HepG2 (cell line): Measurements from ENCODE around the gene PPP1R13B. TPM values are rescaled to one million over a fixed set of nuclear protein-coding genes. Genes with fewer than 3 reads are reported as not detected.
"Not testable (repeated sequence)": the region's sequence is repeated elsewhere in the genome, so short reads cannot be mapped to it uniquely, and the experiment has no call there.

Experiments
- ATAC-seq: fragments of 200-7000 bp; cut with Tn5 transposase; 3 replicates; pipeline ENCODE4 v1.9.1; 2020; ENCODE audit warnings: mild to moderate bottlenecking, moderate library complexity
- BruUV-seq: library from RNA; stranded (reverse); fragments of 400-500 nt; replicated peaks from 2 replicates; lab custom pipeline; 2021; lab: Mats Ljungman, UMichigan
- CTCF ChIA-PET: fragments of 300-600 bp; formaldehyde crosslinking; extraction: SDS; loops from one replicate; lab custom pipeline; 2021; ENCODE audit warnings: low total read pairs, inconsistent platforms, low intra/inter-chr PET ratio; lab: Yijun Ruan, JAX
- POLR2A ChIA-PET: fragments of 350-600 bp; sonication (Branson Sonifier 250); formaldehyde crosslinking; loops from one replicate; lab custom pipeline; 2020; ENCODE audit warnings: antibody characterized with exemption, inconsistent platforms; lab: Yijun Ruan, JAX
- DNase-seq: peaks from one replicate; pipeline ENCODE4 v3.0.0-alpha.2; 2015; ENCODE audit warnings: low spot score
- FAIRE-seq: peaks from 3 replicates; lab custom pipeline; 2011; peaks lifted over from hg19 to GRCh38; lab: Jason Lieb, UNC
- H2AFZ ChIP-seq: one replicate; pipeline ENCODE4 v1.6.1; 2011; ENCODE audit warnings: low read length, inconsistent platforms
- H3K27ac ChIP-seq: fragments of 300-600 bp; 3 replicates; pipeline ENCODE4 v1.8.0; 2011; ENCODE audit warnings: mixed run types, mild to moderate bottlenecking, mixed read lengths, low read length, inconsistent platforms; ENCODE audit not compliant: insufficient read depth; ENCODE audit errors: extremely low read length
- H3K27me3 ChIP-seq, 2 experiments: fragments of 200-600 bp in 1 of 2; 2 replicates in 1 of 2; 3 replicates in 1 of 2; pipeline versions ENCODE4 v1.6.0 to v1.8.0; 2011; ENCODE audit warnings: low read length in 2 of 2, mild to moderate bottlenecking in 2 of 2, moderate library complexity in 2 of 2, inconsistent platforms in 1 of 2; ENCODE audit not compliant: insufficient read depth in 2 of 2, control insufficient read depth in 1 of 2
- H3K36me3 ChIP-seq, 2 experiments: fragments of 200-600 bp in 1 of 2; replicated peaks in 1 of 2; 2 replicates in 1 of 2; 3 replicates in 1 of 2; pipeline versions ENCODE4 v1.5.1 to v1.8.0; 2011; ENCODE audit warnings: low read length in 2 of 2, inconsistent platforms in 1 of 2; ENCODE audit not compliant: insufficient read depth in 2 of 2, control insufficient read depth in 1 of 2
- H3K4me1 ChIP-seq: 2 replicates; pipeline ENCODE4 v1.5.1; 2012; ENCODE audit warnings: low read length, inconsistent platforms; ENCODE audit not compliant: insufficient read depth
- H3K4me2 ChIP-seq: 2 replicates; pipeline ENCODE4 v1.6.0; 2011; ENCODE audit warnings: low read depth, low read length, inconsistent platforms
- H3K4me3 ChIP-seq, 3 experiments: fragments of 200-600 bp in 1 of 3; sonication (generic), shearing (Covaris generic) in 1 of 3; replicated peaks in 1 of 3; 2 replicates each; pipeline ENCODE4 v1.5.1; 2011 to 2016; ENCODE audit warnings: low read length in 3 of 3, inconsistent platforms in 2 of 3, low read depth in 2 of 3, mild to moderate bottlenecking in 2 of 3, control low read depth in 1 of 3, mixed read lengths in 1 of 3; ENCODE audit not compliant: insufficient read depth in 1 of 3
- H3K79me2 ChIP-seq: one replicate; pipeline ENCODE4 v1.6.1; 2011; ENCODE audit warnings: low read length, inconsistent platforms; ENCODE audit not compliant: insufficient read depth
- H3K9ac ChIP-seq: 2 replicates; pipeline ENCODE4 v1.6.0; 2011; ENCODE audit warnings: mild to moderate bottlenecking, low read depth, low read length, inconsistent platforms; ENCODE audit not compliant: insufficient read depth
- H3K9me3 ChIP-seq: 2 replicates; pipeline ENCODE4 v1.5.1; 2012; ENCODE audit warnings: mild to moderate bottlenecking, low read length
- H4K20me1 ChIP-seq: 2 replicates; pipeline ENCODE4 v1.6.0; 2011; ENCODE audit warnings: inconsistent platforms, mild to moderate bottlenecking, low read length, moderate library complexity; ENCODE audit not compliant: insufficient read depth
- CEBPB ChIP-seq: IDR thresholded peaks from 2 replicates; pipeline ENCODE4 v1.6.1; 2011; ENCODE audit warnings: low read depth, low read length, improper control_type of control experiment, borderline replicate concordance
- EP300 ChIP-seq, 3 experiments: sonication (generic) in 1 of 3; formaldehyde crosslinking in 1 of 3; IDR thresholded peaks; 2 replicates each; pipeline versions ENCODE4 v1.5.1 to v1.6.1; 2011 to 2020; ENCODE audit warnings: low read depth in 2 of 3, low read length in 2 of 3, borderline replicate concordance in 1 of 3, improper control_type of control experiment in 1 of 3, mild to moderate bottlenecking in 1 of 3, missing genetic modification reagents in 1 of 3, moderate library complexity in 1 of 3
- HNRNPK ChIP-seq: fragments of 200-400 bp; formaldehyde crosslinking; IDR thresholded peaks from 2 replicates; pipeline ENCODE4 v1.6.1; 2018; ENCODE audit warnings: low read length, low read depth, moderate library complexity, mild to moderate bottlenecking; ENCODE audit not compliant: poor library complexity, severe bottlenecking
- ISX ChIP-seq: sonication (generic); formaldehyde crosslinking; conservative IDR thresholded peaks from 2 replicates; pipeline ENCODE4 v1.5.0; 2020; ENCODE audit warnings: missing genetic modification reagents
- ZNF878 ChIP-seq: sonication (generic); formaldehyde crosslinking; IDR thresholded peaks from 2 replicates; pipeline ENCODE4 v1.8.1; 2023; ENCODE audit warnings: mild to moderate bottlenecking, missing genetic modification reagents, moderate library complexity
- in situ Hi-C: cut with HindIII; loops from 2 replicates; pipeline ENCODE4 v1.10.0; 2017; ENCODE audit warnings: low pct_unique_long_range_greater_than_20kb; ENCODE audit not compliant: extremely low pct_ligation_motif_present
- intact Hi-C: fragments of 100-400 bp; cut with micrococcal nuclease; formaldehyde crosslinking; loops from one replicate; pipeline ENCODE4 v1.10.0; 2022; ENCODE audit not compliant: unreplicated experiment
- polyA plus RNA-seq, 8 experiments: library from polyadenylated mRNA; depleted of rRNA in 3 of 8; stranded (reverse) in 7 of 8; unstranded in 1 of 8; fragments of >200 nt; fragmentation: Illumina TruSeq in 4 of 8; extraction: Trizol in 4 of 8; gene quantifications; 2 replicates each; pipeline versions ENCODE4 v1.2.1 to v1.2.3, GENCODE V29; 2011 to 2016; ENCODE audit warnings: low read depth in 4 of 8, missing spikeins in 1 of 8, mixed read lengths in 1 of 8; ENCODE audit not compliant: insufficient read depth in 1 of 8
- total RNA-seq, 5 experiments: library from RNA; depleted of rRNA; stranded (reverse); fragments of >200 nt; fragmentation: Illumina TruSeq; extraction: Trizol; gene quantifications; 2 replicates each; pipeline ENCODE4 v1.2.3, GENCODE V29; 2016; ENCODE audit warnings: low read depth in 1 of 5
- TF ChIP-seq, protein P1 (sequence below), 2 experiments: IDR thresholded peaks; 2 replicates each; pipeline ENCODE4 v1.6.1; 2011 to 2012; ENCODE audit warnings: low read length in 2 of 2, borderline replicate concordance in 1 of 2, low read depth in 1 of 2, mild to moderate bottlenecking in 1 of 2, moderate library complexity in 1 of 2

PPP1R13B gene
- total and polyA plus RNA-seq, 2 of the 13 experiments (the other 11 are each of a cell fraction or from before 2014, with no cell fraction given): 4.6 to 9.4 TPM

- TF ChIP-seq CEBPB (peak; percentile 86), ZNF878 (CRISPR knock-in tag) (no peak), EP300 (IDR thresholded peaks at IDR 0.05; ENCODE audit: low read depth in 2 of 2, low read length in 2 of 2) (no peak), EP300 (CRISPR knock-in tag; IDR thresholded peaks at IDR 0.05; ENCODE audit: borderline replicate concordance) (no peak), ISX (CRISPR knock-in tag) (no peak)
- TF ChIP-seq, protein P1, sequence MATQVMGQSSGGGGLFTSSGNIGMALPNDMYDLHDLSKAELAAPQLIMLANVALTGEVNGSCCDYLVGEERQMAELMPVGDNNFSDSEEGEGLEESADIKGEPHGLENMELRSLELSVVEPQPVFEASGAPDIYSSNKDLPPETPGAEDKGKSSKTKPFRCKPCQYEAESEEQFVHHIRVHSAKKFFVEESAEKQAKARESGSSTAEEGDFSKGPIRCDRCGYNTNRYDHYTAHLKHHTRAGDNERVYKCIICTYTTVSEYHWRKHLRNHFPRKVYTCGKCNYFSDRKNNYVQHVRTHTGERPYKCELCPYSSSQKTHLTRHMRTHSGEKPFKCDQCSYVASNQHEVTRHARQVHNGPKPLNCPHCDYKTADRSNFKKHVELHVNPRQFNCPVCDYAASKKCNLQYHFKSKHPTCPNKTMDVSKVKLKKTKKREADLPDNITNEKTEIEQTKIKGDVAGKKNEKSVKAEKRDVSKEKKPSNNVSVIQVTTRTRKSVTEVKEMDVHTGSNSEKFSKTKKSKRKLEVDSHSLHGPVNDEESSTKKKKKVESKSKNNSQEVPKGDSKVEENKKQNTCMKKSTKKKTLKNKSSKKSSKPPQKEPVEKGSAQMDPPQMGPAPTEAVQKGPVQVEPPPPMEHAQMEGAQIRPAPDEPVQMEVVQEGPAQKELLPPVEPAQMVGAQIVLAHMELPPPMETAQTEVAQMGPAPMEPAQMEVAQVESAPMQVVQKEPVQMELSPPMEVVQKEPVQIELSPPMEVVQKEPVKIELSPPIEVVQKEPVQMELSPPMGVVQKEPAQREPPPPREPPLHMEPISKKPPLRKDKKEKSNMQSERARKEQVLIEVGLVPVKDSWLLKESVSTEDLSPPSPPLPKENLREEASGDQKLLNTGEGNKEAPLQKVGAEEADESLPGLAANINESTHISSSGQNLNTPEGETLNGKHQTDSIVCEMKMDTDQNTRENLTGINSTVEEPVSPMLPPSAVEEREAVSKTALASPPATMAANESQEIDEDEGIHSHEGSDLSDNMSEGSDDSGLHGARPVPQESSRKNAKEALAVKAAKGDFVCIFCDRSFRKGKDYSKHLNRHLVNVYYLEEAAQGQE (IDR thresholded peaks at IDR 0.05; ENCODE audit: borderline replicate concordance in 1 of 2, low read depth in 1 of 2, low read length in 2 of 2): no peak
These were observed 45.9 kb downstream of the PPP1R13B start (continued) for GRCh38 chr14:103801459-103801858.

- BruUV-seq, FAIRE-seq, H3K9ac ChIP-seq, CTCF ChIA-PET, H4K20me1 ChIP-seq, POLR2A ChIA-PET, H2AFZ ChIP-seq, H3K27ac ChIP-seq, H3K4me1 ChIP-seq, H3K9me3 ChIP-seq, in situ Hi-C loops, H3K36me3 ChIP-seq, H3K4me2 ChIP-seq, DNase-seq, intact Hi-C loops, ATAC-seq, H3K79me2 ChIP-seq, H3K27me3 ChIP-seq, H3K4me3 ChIP-seq: not testable (repeated sequence)
- TF ChIP-seq HNRNPK: peak; percentile 91
These were observed 54.2 kb downstream of the PPP1R13B start for GRCh38 chr14:103793192-103793591.
